Heart right ventricle (tissue), 16 donors: ENCODE data around the gene HDAC10. TPM values are rescaled to one million over a fixed set of nuclear protein-coding genes. Genes with fewer than 3 reads are reported as not detected.
A peak's percentile ranks its signal among the peaks of the same experiment; 100 is the strongest.

Experiments used
- ATAC-seq, 8 donors: fragments of 200-7000 bp; cut with Tn5 transposase; one replicate each; pipeline ENCODE4 v1.9.1; 2020; ENCODE audit warnings: mild to moderate bottlenecking in 8 of 8, moderate library complexity in 8 of 8, moderate number of reproducible peaks in 1 of 8
- DNase-seq, 2 donors: peaks; one replicate each; pipeline ENCODE4 v3.0.0-alpha.2; 2020
- H3K27ac ChIP-seq, 10 donors: fragments of 200-600 bp; sonication (generic) in 2 of 10; one replicate each; pipeline versions ENCODE4 v1.5.0 to v1.8.0; 2020 to 2022; ENCODE audit warnings: mild to moderate bottlenecking in 3 of 10
- H3K27me3 ChIP-seq, 7 donors: fragments of 200-600 bp; one replicate each; pipeline ENCODE4 v1.8.0; 2021 to 2022; ENCODE audit warnings: mild to moderate bottlenecking in 2 of 7
- H3K36me3 ChIP-seq, 9 donors: fragments of 200-600 bp; sonication (generic) in 1 of 9; one replicate each; pipeline versions ENCODE4 v1.5.0 to v1.8.0; 2020 to 2022; ENCODE audit warnings: mild to moderate bottlenecking in 2 of 9
- H3K4me1 ChIP-seq, 9 donors: fragments of 200-600 bp; sonication (generic) in 1 of 9; one replicate each; pipeline versions ENCODE4 v1.5.0 to v1.8.0; 2020 to 2022; ENCODE audit warnings: mild to moderate bottlenecking in 4 of 9
- H3K4me3 ChIP-seq, 10 donors: fragments of 200-600 bp; sonication (generic) in 2 of 10; one replicate each; pipeline versions ENCODE4 v1.5.0 to v1.8.0; 2020 to 2022; ENCODE audit warnings: mild to moderate bottlenecking in 7 of 10, moderate library complexity in 2 of 10
- H3K9me3 ChIP-seq, 11 donors: fragments of 200-600 bp in 10 of 11; sonication (generic) in 2 of 11; one replicate each; pipeline versions ENCODE4 v1.5.0 to v1.8.0; 2013 to 2022; ENCODE audit warnings: mild to moderate bottlenecking in 2 of 11, control low read depth in 1 of 11, moderate library complexity in 1 of 11
- WGBS, 2 donors: extraction: QIAGEN DNeasy Blood & Tissue Kit; methylation state at CpG; one replicate each; pipeline ENCODE4 v1.1.7; 2013; ENCODE audit warnings: inconsistent platforms in 1 of 2; 5-methylcytosine and 5-hydroxymethylcytosine counted together
- intact Hi-C, 10 donors: fragments of 100-400 bp; cut with DNase I; formaldehyde crosslinking; loops; one replicate each; pipeline versions ENCODE4 v1.11.1 to v1.14.2; 2022
- polyA plus RNA-seq, 2 donors: library from polyadenylated mRNA; stranded (reverse); fragments of 200-250 nt; gene quantifications; one replicate each; pipeline ENCODE4 v1.2.3, GENCODE V29; 2013
- total RNA-seq, 10 donors: library from RNA; stranded (reverse); fragmentation: NEBNext Ultra II Directional in 3 of 10; extraction: Animal tissue kit (Norgen Biotek cat#: 25700) in 3 of 10; gene quantifications; one replicate each; pipeline versions ENCODE4 v1.2.1 to v1.2.4, GENCODE V29; 2021 to 2023
- TF ChIP-seq, protein P1 (sequence below), 9 donors: fragments of 200-600 bp; sonication (generic) in 2 of 9; IDR thresholded peaks; one replicate each; pipeline versions ENCODE4 v1.5.0 to v1.8.0; 2021 to 2022; ENCODE audit warnings: antibody characterized with exemption in 9 of 9, mild to moderate bottlenecking in 5 of 9, moderate library complexity in 1 of 9
- donor health status: Arrhythmogenic right ventricular cardiomyopathy.
- donor health status: ischemic (EF 13 %, LVEDD 7.1; RV severe dilation, severe dysfunction).
- donor health status: healthy with polysubstance abuse.
- donor health status: DM: no; HTN: yes; CAD: no.
- donor health status: DM: no; HTN: no; CAD: no.
- donor health status: ischemic (EF 25% LVEDD 6.9; RV normal size, moderate dysfunction).
- donor health status: ischemic (EF 25% LVEDD 5.7; RV mildly dilated, moderate dysfunction).
- donor health status: healthy.
- donor health status: DM: yes; HTN: yes; CAD: no.
- donor health status: Ischemic cardiomyopathy.
- donor health status: ischemic (EF 35%, LVEDD 5.7; RV mildly dilated, moderate dysfunction).
- donor health status: nonischemic (EF 11% LVEDD 7.7; RV severe dilation, severe dysfunction).
- donor health status: DM: yes; HTN: yes; CAD: no.
- donor health status: PGD.
- donor health status: ischemic (EF 29% LVEDD 5.4; RV normal size, mild dysfunction).
- donor health status: nonischemic (EF 23%, LVEDD 6.1; RV moderate dilation, normal function).

The HDAC10 gene
- total and polyA plus RNA-seq, 12 donors: 7.1 to 20.3 (median 10.3) TPM

DNA sequence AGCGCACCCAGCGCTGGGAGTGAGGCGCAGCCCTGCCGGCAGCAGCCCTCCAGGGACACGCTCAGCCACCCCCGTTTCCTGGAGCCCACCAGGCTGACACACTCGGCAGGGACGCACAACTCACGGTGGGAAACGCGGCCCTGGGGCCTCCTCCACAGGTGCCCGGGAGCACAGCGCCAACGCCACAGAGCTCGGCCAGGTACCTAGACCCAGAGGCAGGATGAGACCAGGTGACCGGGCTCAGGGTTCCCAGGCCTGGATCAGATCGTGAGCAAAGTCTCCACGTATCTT lies 24.2 kb downstream of the HDAC10 start:
- Histone ChIP-seq H3K9me3 (no peaks in the 10 kb centered on the region), H3K27ac (no peak overlapping the region), H3K27me3 (no peaks in the 10 kb centered on the region), H3K4me3 (no peak overlapping the region), H3K36me3 (peaks cover 0 to 96% (median 22%) of the 10 kb centered on the region in 9 donors), H3K4me1 (no peaks in the 10 kb centered on the region)
- TF ChIP-seq, protein P1, sequence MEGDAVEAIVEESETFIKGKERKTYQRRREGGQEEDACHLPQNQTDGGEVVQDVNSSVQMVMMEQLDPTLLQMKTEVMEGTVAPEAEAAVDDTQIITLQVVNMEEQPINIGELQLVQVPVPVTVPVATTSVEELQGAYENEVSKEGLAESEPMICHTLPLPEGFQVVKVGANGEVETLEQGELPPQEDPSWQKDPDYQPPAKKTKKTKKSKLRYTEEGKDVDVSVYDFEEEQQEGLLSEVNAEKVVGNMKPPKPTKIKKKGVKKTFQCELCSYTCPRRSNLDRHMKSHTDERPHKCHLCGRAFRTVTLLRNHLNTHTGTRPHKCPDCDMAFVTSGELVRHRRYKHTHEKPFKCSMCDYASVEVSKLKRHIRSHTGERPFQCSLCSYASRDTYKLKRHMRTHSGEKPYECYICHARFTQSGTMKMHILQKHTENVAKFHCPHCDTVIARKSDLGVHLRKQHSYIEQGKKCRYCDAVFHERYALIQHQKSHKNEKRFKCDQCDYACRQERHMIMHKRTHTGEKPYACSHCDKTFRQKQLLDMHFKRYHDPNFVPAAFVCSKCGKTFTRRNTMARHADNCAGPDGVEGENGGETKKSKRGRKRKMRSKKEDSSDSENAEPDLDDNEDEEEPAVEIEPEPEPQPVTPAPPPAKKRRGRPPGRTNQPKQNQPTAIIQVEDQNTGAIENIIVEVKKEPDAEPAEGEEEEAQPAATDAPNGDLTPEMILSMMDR (IDR thresholded peaks at IDR 0.05): no peak
- DNase-seq: no peak
- intact Hi-C loops: no loop called here
- no peak for ATAC-seq
- WGBS, 2 donors: 93% methylated on average over 18 of the region's 18 CpGs

DNA sequence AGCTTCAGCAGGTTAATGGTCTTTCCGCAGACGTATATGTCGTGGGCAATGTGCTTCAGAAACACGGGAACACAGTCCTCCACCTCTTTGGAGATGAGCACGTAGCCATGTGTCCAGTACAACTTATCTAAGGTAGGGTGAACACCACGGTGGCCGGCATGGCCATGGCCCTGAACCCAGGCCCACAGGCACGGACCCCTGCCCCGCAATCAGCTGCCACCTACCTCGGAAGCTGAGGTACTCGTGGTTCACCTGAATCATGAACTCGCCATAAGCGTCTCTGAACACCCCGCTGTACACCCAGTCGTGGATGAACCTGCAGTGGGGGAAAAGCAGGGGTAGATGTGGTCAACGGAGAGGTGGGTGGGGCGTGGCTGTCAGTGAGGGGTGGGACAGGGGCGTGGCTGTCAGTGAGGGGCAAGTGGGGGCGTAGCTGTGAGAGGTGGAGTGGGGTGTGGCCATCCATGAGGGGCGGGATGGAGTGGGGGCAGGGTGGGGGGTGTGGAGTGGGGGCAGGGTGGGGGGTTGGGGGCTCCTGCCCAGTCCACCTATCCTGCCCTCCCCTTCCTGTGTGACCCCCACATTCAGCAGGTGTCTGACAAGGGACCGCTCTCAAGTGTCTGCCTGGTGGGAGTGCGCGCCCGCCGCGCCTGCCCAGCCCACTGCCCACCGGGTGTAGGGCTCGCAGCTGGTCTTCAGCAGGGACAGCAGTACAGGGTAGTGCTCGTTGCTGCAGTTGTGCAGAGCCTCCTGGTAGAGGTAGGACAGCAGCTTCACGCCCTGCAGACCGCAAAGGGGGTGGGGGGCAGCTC lies 24.8 kb downstream of the HDAC10 start:
- no peak overlapping the region for H3K4me3 ChIP-seq
- H3K4me1 ChIP-seq: no peaks in the 10 kb centered on the region
- ATAC-seq: peak in 1 of 8 donors; percentile 6
- TF ChIP-seq, protein P1 (IDR thresholded peaks at IDR 0.05): no peak
- 94% methylated on average over 31 of the region's 31 CpGs for WGBS, 2 donors
- DNase-seq: no peak
- peaks cover 0 to 96% (median 28%) of the 10 kb centered on the region in 9 donors for H3K36me3 ChIP-seq
- no peaks in the 10 kb centered on the region for H3K27me3 ChIP-seq
- intact Hi-C loops: no loop called here
- H3K9me3 ChIP-seq: no peaks in the 10 kb centered on the region
- H3K27ac ChIP-seq: no peak overlapping the region

DNA sequence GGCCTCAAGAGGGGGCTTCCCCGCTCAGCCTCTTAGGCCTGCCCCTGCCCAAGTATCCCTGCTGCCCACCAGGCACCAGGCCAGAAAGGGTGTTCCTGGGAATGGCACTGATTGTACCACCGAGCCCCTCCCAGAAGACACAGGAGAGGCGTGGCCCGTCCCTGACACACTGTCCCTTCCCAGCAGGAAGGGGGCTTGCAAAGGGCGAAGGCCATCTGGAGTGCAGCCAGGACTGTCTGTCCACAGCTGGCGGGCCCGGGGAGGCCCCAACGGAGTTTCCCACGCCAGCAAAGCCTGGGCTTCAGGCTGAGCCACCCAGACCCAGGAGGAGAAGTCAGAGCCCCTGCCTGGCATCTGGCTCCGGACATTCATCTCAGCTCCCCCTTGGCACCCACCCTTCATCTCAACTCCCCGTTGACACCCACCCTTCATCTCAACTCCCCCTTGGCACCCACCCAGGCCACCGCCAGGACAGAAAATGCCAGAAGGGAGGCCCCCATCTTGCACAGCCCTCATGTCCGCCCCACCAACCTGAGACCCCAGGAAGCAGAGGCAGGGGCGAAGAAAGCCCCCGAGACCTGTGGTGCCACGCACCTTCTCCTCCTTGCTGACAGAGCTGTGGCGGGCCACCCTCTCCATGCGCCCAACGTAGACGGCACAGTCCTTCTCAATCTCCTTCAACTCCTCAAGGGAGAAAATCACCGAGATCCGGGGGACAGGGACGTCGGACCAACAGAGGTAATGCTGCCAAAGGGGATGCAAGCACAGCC lies 25.7 kb downstream of the HDAC10 start:
- Histone ChIP-seq H3K27me3 (no peaks in the 10 kb centered on the region), H3K36me3 (peaks cover 0 to 99% (median 37%) of the 10 kb centered on the region in 9 donors), H3K4me1 (no peaks in the 10 kb centered on the region), H3K27ac (no peak overlapping the region), H3K9me3 (no peaks in the 10 kb centered on the region), H3K4me3 (no peak overlapping the region)
- no peak for DNase-seq
- no peak for ATAC-seq
- WGBS, 2 donors: 82 to 83% methylated on average over 24 of the region's 24 CpGs
- TF ChIP-seq, protein P1 (IDR thresholded peaks at IDR 0.05): no peak
- intact Hi-C loops: no loop called here

DNA sequence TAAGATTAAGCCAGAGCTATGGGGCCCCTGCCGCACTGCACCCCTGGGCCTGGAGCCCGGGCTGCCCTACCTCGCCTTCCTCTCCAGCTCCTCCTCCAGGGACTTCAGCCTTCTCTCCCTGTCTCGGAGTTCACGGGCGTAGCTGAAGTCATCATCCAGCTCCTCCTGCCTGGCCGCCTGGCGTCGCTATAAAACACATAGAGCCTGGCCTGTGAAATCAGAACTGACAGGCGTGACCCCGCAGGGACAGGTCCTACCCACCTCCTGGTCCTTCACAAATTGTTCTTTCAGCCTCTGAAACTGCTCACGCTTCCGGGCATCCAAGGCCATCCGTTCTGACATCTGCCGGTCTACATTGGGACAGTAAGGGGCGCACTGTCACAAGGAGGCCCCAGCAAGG lies 27.0 kb downstream of the HDAC10 start:
- WGBS, 2 donors: 95 to 96% methylated on average over 16 of the region's 16 CpGs
- DNase-seq (no peak), ATAC-seq (no peak)

More for the DNA sequence above, 27.0 kb downstream of the HDAC10 start:
- H3K4me3 ChIP-seq: no peak overlapping the region
- no peaks in the 10 kb centered on the region for H3K9me3 ChIP-seq
- H3K36me3 ChIP-seq: peaks cover 0 to 99% (median 38%) of the 10 kb centered on the region in 9 donors
- peaks cover 0 to 12% (median 6%) of the 10 kb centered on the region in 9 donors for H3K4me1 ChIP-seq
- TF ChIP-seq, protein P1 (IDR thresholded peaks at IDR 0.05): no peak
- H3K27me3 ChIP-seq: no peaks in the 10 kb centered on the region
- H3K27ac ChIP-seq: no peak overlapping the region
- intact Hi-C loops: no loop called here
